Measurements from ENCODE around the gene TMEM132C. TPM values are rescaled to one million over a fixed set of nuclear protein-coding genes. Genes with fewer than 3 reads are reported as not detected.

Gene TMEM132C
- total and polyA plus RNA-seq, 2 donors (not counting 3 experiments of a cell fraction or from before 2014, with no cell fraction given) = not detected

GRCh38 chr12:128383357-128383937 is 116.5 kb downstream of the TMEM132C start:
- BruUV-seq (replicated peaks) = no TSS peak
- POLR2A ChIA-PET = no interaction called here
- no peaks in the 10 kb centered on the region for H3K36me3 ChIP-seq (ENCODE audit: control insufficient read depth in 2 of 2, extremely low read depth in 1 of 2, insufficient read depth in 2 of 2, low read length in 2 of 2)
- H3K4me3 ChIP-seq (replicated peaks in 1 of 3; ENCODE audit: insufficient read depth in 1 of 3, low read depth in 1 of 3, low read length in 3 of 3) = no peak overlapping the region
- no peak for DNase-seq (ENCODE audit: low read depth, low spot score)
- no peak overlapping the region for H2AFZ ChIP-seq (ENCODE audit: low read depth, low read length)
- no peaks in the 10 kb centered on the region for H3K4me1 ChIP-seq (ENCODE audit: control insufficient read depth, extremely low read depth, insufficient read depth, low read length)
- peaks cover 9% of the 10 kb centered on the region for H3K9me3 ChIP-seq (replicated peaks; ENCODE audit: control insufficient read depth, insufficient read depth, low read length)
- H3K27me3 ChIP-seq (ENCODE audit: control insufficient read depth in 2 of 2, insufficient read depth in 2 of 2, low read length in 2 of 2) = no peaks in the 10 kb centered on the region
- H3K9me1 ChIP-seq (replicated peaks; ENCODE audit: control insufficient read depth, extremely low read depth, insufficient read depth, low read length) = no peaks in the 10 kb centered on the region
- CTCF ChIA-PET = no interaction called here
- H3K27ac ChIP-seq (ENCODE audit: insufficient read depth, low read depth, low read length) = no peak overlapping the region
- H4K20me1 ChIP-seq (replicated peaks; ENCODE audit: control insufficient read depth, extremely low read depth, insufficient read depth, low read length) = no peaks in the 10 kb centered on the region
- no peak for TF ChIP-seq EZH2 (IDR thresholded peaks at IDR 0.05; ENCODE audit: borderline replicate concordance, low read depth, low read length, severe bottlenecking)
- TF ChIP-seq CTCF (IDR thresholded peaks at IDR 0.05; ENCODE audit: extremely low read depth in 1 of 2, insufficient read depth in 1 of 2, low read depth in 1 of 2, low read length in 2 of 2) = no peak
- TF ChIP-seq JUN (IDR thresholded peaks at IDR 0.05; ENCODE audit: borderline replicate concordance, insufficient read depth, insufficient read length, low read depth) = no peak
- TF ChIP-seq POLR2A (IDR thresholded peaks at IDR 0.05; ENCODE audit: low read depth, low read length) = no peak
- TF ChIP-seq POLR2AphosphoS5 (IDR thresholded peaks at IDR 0.05; ENCODE audit: insufficient read depth, low read depth, low read length) = no peak
- no peak for TF ChIP-seq FOS (IDR thresholded peaks at IDR 0.05; ENCODE audit: borderline replicate concordance, insufficient read depth, low read length)
- no peak for TF ChIP-seq GATA2 (IDR thresholded peaks at IDR 0.05; ENCODE audit: insufficient read depth, insufficient read length, low read depth, low read length)
- no peak for TF ChIP-seq MAX (IDR thresholded peaks at IDR 0.05; ENCODE audit: insufficient read depth, insufficient read length)
- TF ChIP-seq MYC (IDR thresholded peaks at IDR 0.05; ENCODE audit: low read depth, low read length) = no peak
- H3K9ac ChIP-seq (replicated peaks; ENCODE audit: extremely low read depth, insufficient read depth, low read length) = no peak overlapping the region
- H3K4me2 ChIP-seq (ENCODE audit: insufficient read depth, low read length) = no peak overlapping the region
- intact Hi-C loops (cut with micrococcal nuclease) = no loop called here
- dilution Hi-C loops (cut with MboI; ENCODE audit: extremely low pct_ligation_motif_present, low sequenced_read_pairs) = no loop called here
- no peaks in the 10 kb centered on the region for H3K79me2 ChIP-seq (ENCODE audit: control insufficient read depth, insufficient read depth, low read length)
- FAIRE-seq = no peak

Data from endothelial cell of umbilical vein (primary cell).